AG10803 (cell line): ENCODE measurements around the gene SLCO3A1.

ENCODE experiments used
- DNase-seq: peaks from one replicate; pipeline ENCODE4 v3.0.0; 2010; ENCODE audit warnings: low read depth
- H3K4me3 ChIP-seq: 2 replicates; pipeline ENCODE4 v1.5.1; 2011; ENCODE audit warnings: mild to moderate bottlenecking, low read length, control low read depth
- CTCF ChIP-seq: conservative IDR thresholded peaks from 2 replicates; pipeline ENCODE4 v1.5.1; 2011; ENCODE audit warnings: mild to moderate bottlenecking, low read length, control low read depth, inconsistent platforms

SLCO3A1 gene

DNA sequence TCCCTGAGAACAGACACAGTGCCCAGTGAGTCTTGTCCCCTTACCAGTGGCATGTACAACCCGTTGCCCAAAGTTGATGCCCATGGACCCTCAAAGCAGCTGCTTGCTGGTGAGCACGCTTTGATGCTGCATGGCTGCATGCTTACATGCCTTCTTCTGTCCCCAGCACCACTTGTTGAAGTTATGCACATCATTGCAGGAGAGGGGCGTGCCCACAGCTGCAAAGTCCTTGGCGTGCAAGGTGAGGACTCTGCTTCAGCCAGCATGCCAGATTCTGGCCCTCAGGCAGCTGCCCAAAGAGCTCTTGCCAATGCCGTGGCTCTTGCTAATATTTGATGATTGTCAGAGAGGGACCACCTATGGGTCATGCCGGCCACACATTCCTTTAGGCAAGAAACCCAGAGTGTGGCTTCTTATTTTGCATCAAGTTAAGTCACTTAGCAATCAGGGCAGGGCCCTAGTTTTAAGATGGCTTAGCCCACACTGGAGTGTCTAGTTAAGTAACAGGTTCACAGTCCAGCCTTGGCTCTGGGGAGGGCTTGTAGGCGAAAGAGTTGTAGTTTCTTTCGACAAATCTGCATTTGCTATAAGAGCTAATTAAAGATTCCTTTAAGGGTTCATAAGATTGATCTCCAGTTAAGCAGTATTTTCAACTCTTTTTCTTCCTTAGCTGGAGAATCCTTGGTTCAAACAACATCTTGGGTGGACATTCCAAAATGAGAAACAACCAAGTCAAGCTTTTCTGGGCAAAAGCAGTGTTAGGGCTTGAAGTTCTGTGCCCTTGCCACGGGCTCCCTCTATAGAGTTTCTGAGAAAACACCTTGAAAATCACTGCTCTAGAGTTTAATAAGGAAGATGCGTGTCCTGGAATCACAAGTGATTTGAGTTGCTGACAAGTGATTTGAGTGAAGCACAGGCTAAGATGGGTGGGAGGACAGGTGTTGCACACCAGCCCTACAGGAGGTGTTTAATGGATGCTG is 128.6 kb downstream of the SLCO3A1 start:
- no peak; the same call in 1 of the 2 replicates for TF ChIP-seq CTCF
- peak; percentile 11 for DNase-seq
- no peak overlapping the region for H3K4me3 ChIP-seq

DNA sequence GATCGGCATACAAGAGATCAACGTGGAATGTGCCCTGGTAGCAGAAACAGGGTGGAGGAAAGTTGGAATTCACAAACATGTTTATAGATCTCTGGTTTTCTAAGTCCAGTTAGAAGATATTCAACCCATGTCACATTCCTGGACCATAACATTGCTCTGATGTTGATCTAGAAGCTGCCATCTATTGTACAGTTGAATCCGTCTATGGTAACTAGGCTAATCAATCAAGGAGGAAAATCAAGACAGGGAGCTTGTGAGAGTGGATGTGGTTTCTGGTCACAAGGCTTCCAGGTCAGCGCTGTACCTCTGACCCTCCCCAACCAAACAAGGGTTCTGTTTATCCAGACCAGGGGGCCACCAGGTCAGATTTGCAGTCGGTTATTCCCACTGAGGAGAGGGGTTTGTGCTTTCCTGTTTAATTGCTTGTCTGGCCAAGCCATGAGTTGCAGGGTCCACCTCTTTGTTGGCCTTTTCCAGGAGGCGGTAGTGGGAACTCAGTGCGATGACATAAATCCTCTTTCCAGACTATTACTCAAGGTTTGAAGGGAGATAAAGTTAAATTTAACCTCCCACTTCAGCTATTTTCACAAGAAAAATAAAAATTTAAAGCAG is 130.3 kb downstream of the SLCO3A1 start:
- no peak for DNase-seq
- no peak overlapping the region for H3K4me3 ChIP-seq
- TF ChIP-seq CTCF: no peak

- no peak for DNase-seq
- no peak overlapping the region for H3K4me3 ChIP-seq
- no peak for TF ChIP-seq CTCF
Observed at GRCh38 chr15:91985297-91985696, 131.8 kb downstream of the SLCO3A1 start.

GRCh38 chr15:91988071-91988470 is 134.6 kb downstream of the SLCO3A1 start:
- DNase-seq: no peak
- no peak overlapping the region for H3K4me3 ChIP-seq
- no peak for TF ChIP-seq CTCF

DNA sequence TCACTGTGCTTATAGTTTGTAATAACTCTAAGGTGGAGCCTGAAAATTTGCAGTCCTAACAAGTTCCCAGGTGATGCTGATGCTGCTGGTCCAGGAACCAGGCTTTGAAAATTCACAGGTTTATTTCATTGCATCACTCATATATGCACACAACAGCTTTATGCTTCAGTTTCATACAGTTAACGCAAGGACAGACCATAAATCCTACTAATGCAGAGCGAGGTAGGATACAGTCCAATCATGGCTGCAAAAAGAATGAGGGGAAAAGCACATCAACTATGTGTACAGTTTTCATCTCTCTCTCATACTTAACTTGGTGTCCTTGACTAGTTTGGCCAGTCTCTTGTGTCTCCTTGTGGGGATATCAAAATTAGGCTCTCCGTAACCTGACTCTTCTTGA is 135.1 kb downstream of the SLCO3A1 start:
- DNase-seq: no peak
- H3K4me3 ChIP-seq: no peak overlapping the region
- no peak for TF ChIP-seq CTCF

DNA sequence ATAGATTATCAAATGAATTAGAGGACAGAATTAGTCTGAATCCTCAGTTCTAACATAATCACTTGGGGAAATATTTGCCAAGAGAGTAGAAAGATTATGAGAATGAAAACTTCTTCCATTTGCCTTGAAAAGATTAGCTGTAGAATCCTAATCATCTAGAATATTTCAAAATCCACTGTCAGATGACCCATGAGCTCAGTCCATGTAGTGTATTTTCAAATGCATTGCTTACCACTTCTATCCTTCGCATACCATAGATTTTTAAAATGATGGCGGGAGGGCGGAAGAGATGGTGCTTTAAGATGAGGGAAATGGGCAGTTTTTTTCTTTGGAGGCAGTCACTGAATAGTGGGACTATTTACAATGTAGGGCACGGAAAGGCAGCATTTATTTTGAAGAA is 136.3 kb downstream of the SLCO3A1 start:
- DNase-seq: no peak
- TF ChIP-seq CTCF: no peak
- no peak overlapping the region for H3K4me3 ChIP-seq

GRCh38 chr15:91992945-91993344 is 139.4 kb downstream of the SLCO3A1 start:
- DNase-seq: no peak
- no peak for TF ChIP-seq CTCF
- no peak overlapping the region for H3K4me3 ChIP-seq
